Pancreas (tissue), 10 donors: ENCODE results near the gene GRAMD1C. TPM values are rescaled to one million over a fixed set of nuclear protein-coding genes. Genes with fewer than 3 reads are reported as not detected.

Source experiments
- ATAC-seq, 4 donors: fragments of 200-7000 bp; cut with Tn5 transposase; one replicate each; pipeline versions ENCODE4 v1.8.0 to v1.9.1; 2020; ENCODE audit warnings: mild to moderate bottlenecking in 4 of 4, moderate library complexity in 4 of 4
- DNase-seq, 6 donors: peaks; one replicate each; pipeline ENCODE4 v3.0.0-alpha.2; 2020
- FAIRE-seq: peaks from 2 replicates; lab custom pipeline; 2012; peaks lifted over from hg19 to GRCh38; lab: Jason Lieb, UNC
- H3K27ac ChIP-seq, 4 donors: fragments of 200-600 bp; sonication (generic); 1 replicate in 3 of 4; 2 replicates in 1 of 4; pipeline versions ENCODE4 v1.5.0 to v1.8.0; 2020
- H3K27me3 ChIP-seq, 4 donors: fragments of 200-600 bp; one replicate each; pipeline ENCODE4 v1.8.0; 2021
- H3K36me3 ChIP-seq, 3 donors: fragments of 200-600 bp; sonication (generic) in 1 of 3; one replicate each; pipeline versions ENCODE4 v1.5.0 to v1.8.0; 2020 to 2021
- H3K4me1 ChIP-seq, 3 donors: fragments of 200-600 bp; one replicate each; pipeline ENCODE4 v1.8.0; 2021
- H3K4me3 ChIP-seq, 4 donors: fragments of 200-600 bp; sonication (generic) in 2 of 4; one replicate each; pipeline versions ENCODE4 v1.5.0 to v1.8.0; 2020 to 2021
- H3K9me3 ChIP-seq, 4 donors: fragments of 200-600 bp; one replicate each; pipeline ENCODE4 v1.8.0; 2021
- WGBS, 2 donors: extraction: QIAGEN DNeasy Blood & Tissue Kit; methylation state at CpG; one replicate each; pipeline ENCODE4 v1.1.7; 2013; 5-methylcytosine and 5-hydroxymethylcytosine counted together
- intact Hi-C, 3 donors: fragments of 100-400 bp; cut with DNase I; formaldehyde crosslinking; loops; one replicate each; pipeline versions ENCODE4 v1.11.1 to v1.14.2; 2022
- polyA plus RNA-seq, 2 donors: library from polyadenylated mRNA; stranded (reverse); fragments of 200-250 nt; gene quantifications; one replicate each; pipeline ENCODE4 v1.2.3, GENCODE V29; 2013
- total RNA-seq, 6 donors: library from RNA; stranded (reverse); fragmentation: NEBNext Ultra II Directional in 4 of 6; extraction: Animal tissue kit (Norgen Biotek cat#: 25700) in 4 of 6; gene quantifications; one replicate each; pipeline versions ENCODE4 v1.2.1 to v1.2.4, GENCODE V29; 2021 to 2023
- TF ChIP-seq, protein P1 (sequence below), 4 donors: fragments of 200-600 bp; sonication (generic) in 3 of 4; IDR thresholded peaks; one replicate each; pipeline versions ENCODE4 v1.5.0 to v1.8.0; 2021; ENCODE audit warnings: antibody characterized with exemption in 4 of 4
- donor health status: healthy with polysubstance abuse.
- donor health status: DM: no; HTN: no; CAD: no; lungs with moderate emphysema.
- donor health status: DM: no; HTN: no; CAD: no.
- donor health status: control.
- donor health status: control.
- donor health status: Bipolar disorder and iron deficiency.
- donor health status: DM: yes; HTN: yes; CAD: no.
- donor health status: DM: no; HTN: no; CAD: no.
- donor health status: DM: no; HTN: no; CAD: no.
- donor health status: DM: yes; HTN: yes; CAD: no.

Gene GRAMD1C
- total RNA-seq (10 to 100 TPM in 1 of 6 donors, 1 to 10 TPM in 5; 6.2 to 16.8 (median 8.6) TPM), polyA plus RNA-seq (10 to 100 TPM; 16.0 to 21.7 TPM)

DNA sequence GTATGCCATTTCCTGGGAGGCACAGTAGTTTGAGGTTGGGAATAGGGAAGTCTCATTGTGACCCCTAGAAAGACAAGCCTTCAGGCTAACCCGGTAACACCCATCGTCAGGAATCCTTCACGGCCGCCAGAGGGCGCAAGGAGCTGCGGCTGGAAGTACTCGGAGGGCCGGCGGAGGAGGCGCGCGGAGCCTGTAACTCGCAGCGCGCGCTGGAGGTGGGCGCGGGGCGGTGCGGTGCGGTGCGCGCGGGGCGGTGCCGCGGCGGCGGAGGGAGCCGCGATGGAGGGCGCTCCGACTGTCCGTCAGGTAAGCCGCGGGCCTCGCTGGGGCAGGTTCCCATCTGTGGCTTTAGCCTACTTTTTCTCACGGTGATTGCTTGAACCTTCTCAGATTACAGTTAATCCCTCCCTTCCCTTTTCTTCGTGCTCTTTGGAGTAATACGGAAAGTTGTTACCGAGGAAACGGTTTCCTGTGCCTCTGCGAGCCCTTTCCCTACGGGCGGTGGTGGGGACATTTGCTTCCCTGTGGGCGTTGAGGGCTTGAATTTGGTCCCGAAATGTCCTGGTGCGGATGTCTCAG is at the start of gene GRAMD1C:
TSS of gene GRAMD1C (plus strand) at position 158 of the 579 bp plus-strand sequence. CDS start at position 280, 122 bp downstream.
- WGBS, 2 donors, result 0 to 1% methylated on average over 40 to 48 of the region's 48 CpGs
- TF ChIP-seq, protein P1, sequence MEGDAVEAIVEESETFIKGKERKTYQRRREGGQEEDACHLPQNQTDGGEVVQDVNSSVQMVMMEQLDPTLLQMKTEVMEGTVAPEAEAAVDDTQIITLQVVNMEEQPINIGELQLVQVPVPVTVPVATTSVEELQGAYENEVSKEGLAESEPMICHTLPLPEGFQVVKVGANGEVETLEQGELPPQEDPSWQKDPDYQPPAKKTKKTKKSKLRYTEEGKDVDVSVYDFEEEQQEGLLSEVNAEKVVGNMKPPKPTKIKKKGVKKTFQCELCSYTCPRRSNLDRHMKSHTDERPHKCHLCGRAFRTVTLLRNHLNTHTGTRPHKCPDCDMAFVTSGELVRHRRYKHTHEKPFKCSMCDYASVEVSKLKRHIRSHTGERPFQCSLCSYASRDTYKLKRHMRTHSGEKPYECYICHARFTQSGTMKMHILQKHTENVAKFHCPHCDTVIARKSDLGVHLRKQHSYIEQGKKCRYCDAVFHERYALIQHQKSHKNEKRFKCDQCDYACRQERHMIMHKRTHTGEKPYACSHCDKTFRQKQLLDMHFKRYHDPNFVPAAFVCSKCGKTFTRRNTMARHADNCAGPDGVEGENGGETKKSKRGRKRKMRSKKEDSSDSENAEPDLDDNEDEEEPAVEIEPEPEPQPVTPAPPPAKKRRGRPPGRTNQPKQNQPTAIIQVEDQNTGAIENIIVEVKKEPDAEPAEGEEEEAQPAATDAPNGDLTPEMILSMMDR (IDR thresholded peaks at IDR 0.05), result peak; percentile 77 to 90 (median 80)
- H3K4me1 ChIP-seq, result peaks cover 0 to 5% (median 4%) of the 10 kb centered on the region in 3 donors
- ATAC-seq (peak; percentile 92 to 96 (median 96)), DNase-seq (peak; percentile 83 to 93 (median 88)), FAIRE-seq (no peak)
- intact Hi-C loops, result no loop called here
- no peaks in the 10 kb centered on the region for H3K27me3 ChIP-seq
- H3K36me3 ChIP-seq, result no peaks in the 10 kb centered on the region
- H3K9me3 ChIP-seq, result no peaks in the 10 kb centered on the region
- H3K4me3 ChIP-seq, result peak within 1 kb of the TSS; percentile 24 to 54 (median 44)
- H3K27ac ChIP-seq, result peak within 1 kb of the TSS; percentile 53 to 85 (median 78)

DNA sequence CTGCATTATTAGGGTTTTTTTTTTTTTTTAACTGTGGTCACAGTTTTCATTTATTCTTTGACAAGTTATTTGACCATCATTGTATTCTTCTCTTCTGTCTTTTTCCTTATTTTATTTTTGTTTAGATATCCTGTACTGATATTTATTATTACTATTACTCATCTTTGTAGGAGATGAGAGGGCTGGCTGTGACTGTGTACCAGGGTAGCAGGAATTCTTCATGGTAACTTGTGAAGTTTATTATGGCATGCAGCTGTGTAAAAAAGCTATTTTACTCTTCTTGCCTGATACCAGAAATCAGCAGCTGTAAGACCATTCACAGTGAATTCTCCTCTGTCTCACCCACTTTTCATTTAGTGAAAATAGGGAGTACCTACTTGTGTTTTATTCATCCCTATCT is 47.2 kb upstream of the GRAMD1C start:
- no peaks in the 10 kb centered on the region for H3K4me1 ChIP-seq
- H3K9me3 ChIP-seq, result no peaks in the 10 kb centered on the region
- H3K36me3 ChIP-seq, result peaks cover 0 to 21% (median 2%) of the 10 kb centered on the region in 3 donors
- intact Hi-C loops, result no loop called here
- no peak overlapping the region for H3K4me3 ChIP-seq
- no peak overlapping the region for H3K27ac ChIP-seq
- TF ChIP-seq, protein P1 (IDR thresholded peaks at IDR 0.05), result no peak
- DNase-seq (no peak), FAIRE-seq (no peak), ATAC-seq (no peak)
- no peaks in the 10 kb centered on the region for H3K27me3 ChIP-seq

DNA sequence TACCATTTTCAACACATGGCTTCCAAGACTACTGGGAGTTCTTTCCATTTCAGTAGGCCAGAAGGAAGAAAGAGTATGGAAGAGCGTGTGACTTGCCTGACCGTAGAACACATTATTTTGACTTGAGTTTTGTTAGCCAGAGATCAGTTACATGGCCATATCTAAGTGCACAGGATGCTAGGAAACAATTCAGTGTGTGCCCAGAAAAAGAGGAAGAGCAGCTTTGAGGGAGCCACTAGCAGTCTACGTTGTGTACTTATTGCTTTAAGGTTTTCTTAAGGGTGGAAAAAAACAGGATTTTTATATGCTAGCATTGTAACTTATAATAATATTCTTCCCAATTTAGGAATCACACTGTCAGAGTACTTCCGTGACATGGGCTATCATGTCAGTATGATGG is 44.1 kb upstream of the GRAMD1C start:
- Histone ChIP-seq H3K27me3 (no peaks in the 10 kb centered on the region), H3K4me3 (no peak overlapping the region), H3K27ac (no peak overlapping the region), H3K36me3 (peaks cover 0 to 35% (median 0%) of the 10 kb centered on the region in 3 donors), H3K9me3 (no peaks in the 10 kb centered on the region), H3K4me1 (no peaks in the 10 kb centered on the region)
- ATAC-seq, result no peak
- whole genome bisulfite sequencing, 2 donors, result 94 to 95% methylated on average over 4 of the region's 4 CpGs
- DNase-seq, result no peak
- no peak for FAIRE-seq
- TF ChIP-seq, protein P1 (IDR thresholded peaks at IDR 0.05), result no peak
- intact Hi-C loops, result no loop called here

DNA sequence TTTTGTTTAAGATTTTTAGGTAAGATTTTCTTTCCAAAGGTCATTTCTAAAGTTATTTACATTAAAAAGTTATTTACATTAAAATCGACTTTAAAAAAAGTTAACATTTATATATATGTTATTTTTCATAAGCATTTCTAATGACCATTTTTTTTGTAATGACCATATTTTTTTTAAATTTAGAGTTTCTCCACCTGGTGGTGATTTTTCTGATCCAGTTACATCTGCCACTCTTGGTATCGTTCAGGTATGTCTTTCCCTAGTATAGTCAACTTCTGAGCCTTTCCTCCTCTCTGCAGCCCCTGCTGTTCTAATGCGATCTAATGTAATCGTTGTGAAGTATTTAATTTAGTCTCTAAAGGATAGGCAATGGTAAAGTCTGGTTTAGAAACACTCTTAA is 42.9 kb upstream of the GRAMD1C start:
- Histone ChIP-seq H3K36me3 (peaks cover 0 to 37% (median 0%) of the 10 kb centered on the region in 3 donors), H3K27ac (no peak overlapping the region), H3K27me3 (no peaks in the 10 kb centered on the region), H3K9me3 (no peaks in the 10 kb centered on the region), H3K4me3 (no peak overlapping the region), H3K4me1 (no peaks in the 10 kb centered on the region)
- TF ChIP-seq, protein P1 (IDR thresholded peaks at IDR 0.05), result no peak
- 75 to 77% methylated on average over 4 of the region's 4 CpGs for WGBS, 2 donors
- intact Hi-C loops, result no loop called here
- ATAC-seq (no peak), FAIRE-seq (no peak), DNase-seq (no peak)

DNA sequence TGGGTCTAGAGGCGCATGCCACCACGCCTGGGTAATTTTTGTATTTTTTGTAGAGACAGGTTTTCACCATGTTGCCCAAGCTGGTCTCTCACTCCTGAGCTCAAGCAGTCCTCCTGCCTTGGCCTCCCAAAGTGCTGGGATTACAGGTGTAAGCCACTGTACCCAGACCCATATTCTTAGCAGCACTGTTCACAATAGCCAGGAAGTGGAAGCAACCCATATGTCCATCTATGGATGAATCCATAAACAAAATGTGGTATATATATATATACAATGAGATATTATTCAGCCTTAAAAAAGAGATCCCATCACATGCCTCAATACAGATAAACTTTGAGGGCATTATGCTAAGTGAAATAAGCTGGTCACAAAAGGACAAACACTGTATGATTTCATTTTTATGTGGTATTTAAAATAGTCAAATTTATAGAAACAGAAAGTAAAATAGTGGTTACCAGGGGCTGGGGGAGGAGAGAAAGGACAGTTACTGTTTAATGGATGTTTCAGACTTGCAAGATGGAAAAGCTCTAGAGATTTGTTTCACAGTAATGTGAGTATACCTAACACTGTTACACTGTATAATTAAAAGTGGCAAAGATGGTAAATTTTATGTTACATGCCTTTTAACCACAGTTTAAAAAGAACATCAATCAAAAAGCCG is 35.7 kb upstream of the GRAMD1C start:
- ATAC-seq (no peak), FAIRE-seq (no peak), DNase-seq (no peak)
- peaks cover 0 to 63% (median 2%) of the 10 kb centered on the region in 3 donors for H3K36me3 ChIP-seq
- TF ChIP-seq, protein P1 (IDR thresholded peaks at IDR 0.05), result no peak
- WGBS, 2 donors, result 92 to 97% methylated on average over 3 of the region's 3 CpGs
- H3K4me3 ChIP-seq, result no peak overlapping the region
- no peak overlapping the region for H3K27ac ChIP-seq
- H3K27me3 ChIP-seq, result no peaks in the 10 kb centered on the region
- no peaks in the 10 kb centered on the region for H3K4me1 ChIP-seq
- intact Hi-C loops, result no loop called here
- H3K9me3 ChIP-seq, result no peaks in the 10 kb centered on the region
